ENCODE results near the gene MOB1A.
"Not testable (repeated sequence)": the region's sequence is repeated elsewhere in the genome, so short reads cannot be mapped to it uniquely, and the experiment has no call there.

Gene MOB1A

GRCh38 chr2:74148457-74149246 lies 30.0 kb downstream of the MOB1A start:
- DNase-seq (ENCODE audit: low spot score) = no peak

GRCh38 chr2:74147727-74148456 lies 30.8 kb downstream of the MOB1A start, which contains the start of gene BOLA3:
Gene BOLA3, minus strand, starts transcription at chr2:74147912. Its CDS starts 38 bp downstream, at chr2:74147874.
- peak; percentile 89 for DNase-seq (ENCODE audit: low spot score)

- no peak for DNase-seq (ENCODE audit: low spot score)
Measured at GRCh38 chr2:74146929-74147726, 31.6 kb downstream of the MOB1A start.

- no peak for DNase-seq (ENCODE audit: low spot score)
Measured at GRCh38 chr2:74142340-74142739, 36.3 kb downstream of the MOB1A start.

GRCh38 chr2:74138600-74139323 lies 39.9 kb downstream of the MOB1A start:
- no peak for DNase-seq (ENCODE audit: low spot score)

GRCh38 chr2:74137651-74138599 lies 40.8 kb downstream of the MOB1A start:
- DNase-seq (ENCODE audit: low spot score) = no peak

- DNase-seq (ENCODE audit: low spot score) = no peak
Measured at GRCh38 chr2:74131901-74132300, 46.8 kb downstream of the MOB1A start.

- DNase-seq (ENCODE audit: low spot score) = no peak
Measured at GRCh38 chr2:74130211-74130995, 48.3 kb downstream of the MOB1A start.

GRCh38 chr2:74128206-74128605 lies 50.5 kb downstream of the MOB1A start:
- no peak for DNase-seq (ENCODE audit: low spot score)

- DNase-seq (ENCODE audit: low spot score) = not testable (repeated sequence)
Measured at GRCh38 chr2:74123955-74124354, 54.7 kb downstream of the MOB1A start.

GRCh38 chr2:74121846-74122245 lies 56.8 kb downstream of the MOB1A start:
- not testable (repeated sequence) for DNase-seq (ENCODE audit: low spot score)

- peak; percentile 93 for DNase-seq (ENCODE audit: low spot score)
Measured at GRCh38 chr2:74119912-74120825, 58.5 kb downstream of the MOB1A start.

- no peak for DNase-seq (ENCODE audit: low spot score)
Measured at GRCh38 chr2:74119339-74119738, 59.3 kb downstream of the MOB1A start.

GRCh38 chr2:74111380-74111779 lies 67.3 kb downstream of the MOB1A start:
- no peak for DNase-seq (ENCODE audit: low spot score)

GRCh38 chr2:74110537-74110936 lies 68.1 kb downstream of the MOB1A start:
- DNase-seq (ENCODE audit: low spot score) = no peak

- no peak for DNase-seq (ENCODE audit: low spot score)
Measured at GRCh38 chr2:74109551-74109950, 69.1 kb downstream of the MOB1A start.

GRCh38 chr2:74107071-74107470 lies 71.6 kb downstream of the MOB1A start:
- no peak for DNase-seq (ENCODE audit: low spot score)

GRCh38 chr2:74105413-74105812 lies 73.3 kb downstream of the MOB1A start:
- DNase-seq (ENCODE audit: low spot score) = no peak

GRCh38 chr2:74104839-74105238 lies 73.8 kb downstream of the MOB1A start:
- DNase-seq (ENCODE audit: low spot score) = no peak

All from left forelimb (tissue), 1 donor.